Measurements from ENCODE around the gene PPRC1.
A peak's percentile ranks its signal among the peaks of the same experiment; 100 is the strongest.

Gene PPRC1

GRCh38 chr10:102139281-102140110 is 6.7 kb downstream of the PPRC1 start:
- peaks cover 2% of the 10 kb centered on the region for H3K4me1 ChIP-seq (ENCODE audit: control insufficient read depth, insufficient read depth, low read length)
- H3K27me3 ChIP-seq (ENCODE audit: control insufficient read depth, insufficient read depth, low read length): no peaks in the 10 kb centered on the region
- no peak overlapping the region for H3K4me3 ChIP-seq (ENCODE audit: low read length)
- no peak overlapping the region for H3K9ac ChIP-seq (ENCODE audit: low read length)
- H3K9me3 ChIP-seq (ENCODE audit: control insufficient read depth, low read length): no peaks in the 10 kb centered on the region
- H3K36me3 ChIP-seq (ENCODE audit: control insufficient read depth, insufficient read depth, low read length): peaks cover 6% of the 10 kb centered on the region

- no peaks in the 10 kb centered on the region for H3K9me3 ChIP-seq (ENCODE audit: control insufficient read depth, low read length)
- no peaks in the 10 kb centered on the region for H3K27me3 ChIP-seq (ENCODE audit: control insufficient read depth, insufficient read depth, low read length)
- H3K36me3 ChIP-seq (ENCODE audit: control insufficient read depth, insufficient read depth, low read length): peaks cover 6% of the 10 kb centered on the region
- no peaks in the 10 kb centered on the region for H3K4me1 ChIP-seq (ENCODE audit: control insufficient read depth, insufficient read depth, low read length)
- no peak overlapping the region for H3K4me3 ChIP-seq (ENCODE audit: low read length)
- H3K9ac ChIP-seq (ENCODE audit: low read length): no peak overlapping the region
These were observed 7.4 kb downstream of the PPRC1 start for GRCh38 chr10:102140218-102140617.

GRCh38 chr10:102140913-102141540 is 8.2 kb downstream of the PPRC1 start:
- Histone ChIP-seq H3K9ac (ENCODE audit: low read length) (no peak overlapping the region), H3K9me3 (ENCODE audit: control insufficient read depth, low read length) (no peaks in the 10 kb centered on the region), H3K4me1 (ENCODE audit: control insufficient read depth, insufficient read depth, low read length) (no peaks in the 10 kb centered on the region), H3K36me3 (ENCODE audit: control insufficient read depth, insufficient read depth, low read length) (peaks cover 6% of the 10 kb centered on the region), H3K4me3 (ENCODE audit: low read length) (no peak overlapping the region), H3K27me3 (ENCODE audit: control insufficient read depth, insufficient read depth, low read length) (no peaks in the 10 kb centered on the region)

- Histone ChIP-seq H3K27me3 (ENCODE audit: control insufficient read depth, insufficient read depth, low read length) (no peaks in the 10 kb centered on the region), H3K4me3 (ENCODE audit: low read length) (no peak overlapping the region), H3K9me3 (ENCODE audit: control insufficient read depth, low read length) (no peaks in the 10 kb centered on the region), H3K4me1 (ENCODE audit: control insufficient read depth, insufficient read depth, low read length) (no peaks in the 10 kb centered on the region), H3K9ac (ENCODE audit: low read length) (no peak overlapping the region), H3K36me3 (ENCODE audit: control insufficient read depth, insufficient read depth, low read length) (peaks cover 6% of the 10 kb centered on the region)
These were observed 8.8 kb downstream of the PPRC1 start for GRCh38 chr10:102141583-102142107.

- Histone ChIP-seq H3K27me3 (ENCODE audit: control insufficient read depth, insufficient read depth, low read length) (no peaks in the 10 kb centered on the region), H3K9ac (ENCODE audit: low read length) (no peak overlapping the region), H3K4me1 (ENCODE audit: control insufficient read depth, insufficient read depth, low read length) (peaks cover 9% of the 10 kb centered on the region), H3K36me3 (ENCODE audit: control insufficient read depth, insufficient read depth, low read length) (peaks cover 11% of the 10 kb centered on the region), H3K9me3 (ENCODE audit: control insufficient read depth, low read length) (no peaks in the 10 kb centered on the region), H3K4me3 (ENCODE audit: low read length) (no peak overlapping the region)
These were observed 14.2 kb downstream of the PPRC1 start for GRCh38 chr10:102146971-102147428.

- Histone ChIP-seq H3K4me1 (ENCODE audit: control insufficient read depth, insufficient read depth, low read length) (peaks cover 9% of the 10 kb centered on the region), H3K27me3 (ENCODE audit: control insufficient read depth, insufficient read depth, low read length) (no peaks in the 10 kb centered on the region), H3K4me3 (ENCODE audit: low read length) (no peak overlapping the region), H3K9me3 (ENCODE audit: control insufficient read depth, low read length) (no peaks in the 10 kb centered on the region), H3K36me3 (ENCODE audit: control insufficient read depth, insufficient read depth, low read length) (peaks cover 11% of the 10 kb centered on the region), H3K9ac (ENCODE audit: low read length) (no peak overlapping the region)
These were observed 14.7 kb downstream of the PPRC1 start for GRCh38 chr10:102147561-102147960.

GRCh38 chr10:102148275-102148674 is 15.4 kb downstream of the PPRC1 start:
- Histone ChIP-seq H3K4me1 (ENCODE audit: control insufficient read depth, insufficient read depth, low read length) (peaks cover 9% of the 10 kb centered on the region), H3K9me3 (ENCODE audit: control insufficient read depth, low read length) (no peaks in the 10 kb centered on the region), H3K36me3 (ENCODE audit: control insufficient read depth, insufficient read depth, low read length) (peaks cover 11% of the 10 kb centered on the region), H3K27me3 (ENCODE audit: control insufficient read depth, insufficient read depth, low read length) (no peaks in the 10 kb centered on the region), H3K9ac (ENCODE audit: low read length) (no peak overlapping the region), H3K4me3 (ENCODE audit: low read length) (no peak overlapping the region)

- no peaks in the 10 kb centered on the region for H3K9me3 ChIP-seq (ENCODE audit: control insufficient read depth, low read length)
- H3K27me3 ChIP-seq (ENCODE audit: control insufficient read depth, insufficient read depth, low read length): no peaks in the 10 kb centered on the region
- no peak overlapping the region for H3K9ac ChIP-seq (ENCODE audit: low read length)
- H3K4me3 ChIP-seq (ENCODE audit: low read length): peak overlapping the region; percentile 94
- H3K4me1 ChIP-seq (ENCODE audit: control insufficient read depth, insufficient read depth, low read length): peaks cover 9% of the 10 kb centered on the region
- H3K36me3 ChIP-seq (ENCODE audit: control insufficient read depth, insufficient read depth, low read length): peaks cover 11% of the 10 kb centered on the region
These were observed 18.3 kb downstream of the PPRC1 start for GRCh38 chr10:102150970-102151773.

GRCh38 chr10:102151774-102152544 is 19.1 kb downstream of the PPRC1 start, which contains the start of gene NOLC1:
Gene NOLC1, plus strand, starts transcription at chr10:102152389. Its CDS starts 22 bp downstream, at chr10:102152411.
- Histone ChIP-seq H3K4me3 (ENCODE audit: low read length) (peak within 1 kb of the TSS; percentile 94), H3K9ac (ENCODE audit: low read length) (peak within 1 kb of the TSS; percentile 78), H3K36me3 (ENCODE audit: control insufficient read depth, insufficient read depth, low read length) (peaks cover 11% of the 10 kb centered on the region), H3K27me3 (ENCODE audit: control insufficient read depth, insufficient read depth, low read length) (no peaks in the 10 kb centered on the region), H3K9me3 (ENCODE audit: control insufficient read depth, low read length) (no peaks in the 10 kb centered on the region), H3K4me1 (ENCODE audit: control insufficient read depth, insufficient read depth, low read length) (peaks cover 9% of the 10 kb centered on the region)

- peak overlapping the region; percentile 78 for H3K9ac ChIP-seq (ENCODE audit: low read length)
- no peaks in the 10 kb centered on the region for H3K27me3 ChIP-seq (ENCODE audit: control insufficient read depth, insufficient read depth, low read length)
- peaks cover 9% of the 10 kb centered on the region for H3K4me1 ChIP-seq (ENCODE audit: control insufficient read depth, insufficient read depth, low read length)
- peak overlapping the region; percentile 94 for H3K4me3 ChIP-seq (ENCODE audit: low read length)
- H3K9me3 ChIP-seq (ENCODE audit: control insufficient read depth, low read length): no peaks in the 10 kb centered on the region
- peaks cover 11% of the 10 kb centered on the region for H3K36me3 ChIP-seq (ENCODE audit: control insufficient read depth, insufficient read depth, low read length)
These were observed 19.7 kb downstream of the PPRC1 start for GRCh38 chr10:102152545-102152890.

- H3K36me3 ChIP-seq (ENCODE audit: control insufficient read depth, insufficient read depth, low read length): peaks cover 8% of the 10 kb centered on the region
- peak overlapping the region; percentile 94 for H3K4me3 ChIP-seq (ENCODE audit: low read length)
- H3K27me3 ChIP-seq (ENCODE audit: control insufficient read depth, insufficient read depth, low read length): no peaks in the 10 kb centered on the region
- peak overlapping the region; percentile 78 for H3K9ac ChIP-seq (ENCODE audit: low read length)
- H3K4me1 ChIP-seq (ENCODE audit: control insufficient read depth, insufficient read depth, low read length): peaks cover 9% of the 10 kb centered on the region
- no peaks in the 10 kb centered on the region for H3K9me3 ChIP-seq (ENCODE audit: control insufficient read depth, low read length)
These were observed 20.3 kb downstream of the PPRC1 start for GRCh38 chr10:102153093-102153620.

Measured in mucosa of stomach (tissue), 1 donor.